GM23338 (cell line): ENCODE data around the gene OAS1. TPM values are rescaled to one million over a fixed set of nuclear protein-coding genes. Genes with fewer than 3 reads are reported as not detected.
A peak's percentile ranks its signal among the peaks of the same experiment; 100 is the strongest.

Experiments used
- ATAC-seq: fragments of 200-7000 bp; cut with Tn5 transposase; 3 replicates; pipeline ENCODE4 v1.9.1; 2020
- DNase-seq: peaks from one replicate; pipeline ENCODE4 v3.0.0-alpha.2; 2015; ENCODE audit warnings: low spot score
- H2AFZ ChIP-seq: fragments of 200-600 bp; sonication (generic); 2 replicates; pipeline ENCODE4 v1.8.0; 2016; ENCODE audit warnings: antibody characterized with exemption, mild to moderate bottlenecking, moderate library complexity
- H3F3A ChIP-seq: fragments of 200-600 bp; sonication (generic); replicated peaks from 2 replicates; pipeline ENCODE4 v1.8.0; 2017; ENCODE audit warnings: antibody characterized with exemption, mixed run types, low read depth
- H3K27ac ChIP-seq: fragments of 200-600 bp; sonication (generic); 2 replicates; pipeline ENCODE4 v1.6.1; 2016; ENCODE audit warnings: low read depth
- H3K27me3 ChIP-seq: fragments of 200-600 bp; sonication (generic); 2 replicates; pipeline ENCODE4 v1.8.0; 2016; ENCODE audit warnings: mild to moderate bottlenecking, mixed run types, moderate library complexity; ENCODE audit not compliant: insufficient read depth
- H3K36me3 ChIP-seq: fragments of 200-600 bp; sonication (generic); 2 replicates; pipeline ENCODE4 v1.8.0; 2016; ENCODE audit warnings: mild to moderate bottlenecking; ENCODE audit not compliant: insufficient read depth
- H3K4me1 ChIP-seq: fragments of 200-600 bp; sonication (generic); 2 replicates; pipeline ENCODE4 v1.8.0; 2016; ENCODE audit warnings: mild to moderate bottlenecking, moderate library complexity; ENCODE audit not compliant: insufficient read depth
- H3K4me2 ChIP-seq: fragments of 200-600 bp; sonication (generic); 2 replicates; pipeline ENCODE4 v1.7.1; 2017; ENCODE audit warnings: mixed run types
- H3K4me3 ChIP-seq: fragments of 200-600 bp; sonication (generic); 2 replicates; pipeline ENCODE4 v1.6.1; 2016; ENCODE audit warnings: mixed run types
- H3K79me2 ChIP-seq: fragments of 200-600 bp; sonication (generic); replicated peaks from 2 replicates; pipeline ENCODE4 v1.8.0; 2017; ENCODE audit warnings: mild to moderate bottlenecking; ENCODE audit not compliant: insufficient read depth
- H3K9me2 ChIP-seq: fragments of 200-600 bp; sonication (generic); 2 replicates; pipeline ENCODE4 v1.8.0; 2017; ENCODE audit not compliant: insufficient read depth
- H4K20me1 ChIP-seq: fragments of 200-600 bp; sonication (generic); replicated peaks from 2 replicates; pipeline ENCODE4 v1.8.0; 2017; ENCODE audit warnings: mild to moderate bottlenecking; ENCODE audit not compliant: insufficient read depth
- H3K27ac Mint-ChIP-seq: 2 replicates; pipeline ENCODE4 v1.8.0; 2020; ENCODE audit warnings: inconsistent platforms, mild to moderate bottlenecking, moderate library complexity, mixed read lengths
- H3K27me3 Mint-ChIP-seq: 3 replicates; pipeline ENCODE4 v1.8.0; 2022; ENCODE audit warnings: low read depth, mild to moderate bottlenecking, moderate library complexity, mixed read lengths, inconsistent platforms; ENCODE audit not compliant: insufficient read depth, poor library complexity
- H3K36me3 Mint-ChIP-seq: 3 replicates; pipeline ENCODE4 v1.8.0; 2021; ENCODE audit warnings: low read depth, mild to moderate bottlenecking, inconsistent platforms, moderate library complexity, mixed read lengths
- H3K4me1 Mint-ChIP-seq: 3 replicates; pipeline ENCODE4 v1.8.0; 2020; ENCODE audit warnings: mild to moderate bottlenecking, inconsistent platforms, mixed read lengths
- H3K4me3 Mint-ChIP-seq: 3 replicates; pipeline ENCODE4 v1.8.0; 2021; ENCODE audit warnings: moderate library complexity, mild to moderate bottlenecking, inconsistent platforms, mixed read lengths
- H3K9me3 Mint-ChIP-seq: 3 replicates; pipeline ENCODE4 v1.8.0; 2020; ENCODE audit warnings: moderate library complexity, mild to moderate bottlenecking, inconsistent platforms, mixed read lengths
- CREB1 ChIP-seq: fragments of 250-450 bp; sonication (Bioruptor Pico); IDR thresholded peaks from 2 replicates; pipeline ENCODE4 v1.5.0; 2020; ENCODE audit warnings: low read depth, mild to moderate bottlenecking, moderate library complexity
- CTCF ChIP-seq, 2 experiments: fragments of 200-600 bp in 1 of 2; sonication (generic) in 1 of 2; conservative IDR thresholded peaks; 2 replicates each; pipeline versions ENCODE4 v1.5.1 to v1.6.1; 2016 to 2017; ENCODE audit warnings: antibody characterized with exemption in 2 of 2, low read depth in 2 of 2, mild to moderate bottlenecking in 2 of 2, moderate library complexity in 1 of 2
- ETS1 ChIP-seq: IDR thresholded peaks from 2 replicates; pipeline ENCODE4 v1.6.1; 2016; ENCODE audit warnings: antibody characterized with exemption
- EZH2 ChIP-seq: fragments of 200-600 bp; sonication (generic); IDR thresholded peaks from one replicate; pipeline ENCODE4 v1.8.0; 2017; ENCODE audit warnings: antibody characterized with exemption, mild to moderate bottlenecking, low read depth; ENCODE audit not compliant: unreplicated experiment
- EZH2phosphoT487 ChIP-seq: fragments of 200-600 bp; sonication (generic); IDR thresholded peaks from one replicate; pipeline ENCODE4 v1.8.1; 2018; ENCODE audit warnings: antibody characterized with exemption; ENCODE audit not compliant: unreplicated experiment
- JUNB ChIP-seq: IDR thresholded peaks from one replicate; pipeline ENCODE4 v1.6.1; 2016; ENCODE audit warnings: antibody characterized with exemption; ENCODE audit not compliant: unreplicated experiment
- NANOG ChIP-seq: IDR thresholded peaks from 2 replicates; pipeline ENCODE4 v1.6.1; 2016; ENCODE audit warnings: antibody characterized with exemption, borderline replicate concordance
- POLR2AphosphoS5 ChIP-seq: IDR thresholded peaks from 2 replicates; pipeline ENCODE4 v1.6.1; 2016; ENCODE audit warnings: antibody characterized with exemption, low read depth
- STAT1 ChIP-seq: IDR thresholded peaks from one replicate; pipeline ENCODE4 v1.6.1; 2016; ENCODE audit warnings: antibody characterized with exemption; ENCODE audit not compliant: unreplicated experiment
- ZNF114 ChIP-seq: fragments of 250-450 bp; sonication (Bioruptor Pico); IDR thresholded peaks from 2 replicates; pipeline ENCODE4 v1.5.0; 2020; ENCODE audit warnings: mild to moderate bottlenecking, moderate library complexity
- ZNF331 ChIP-seq: fragments of 250-450 bp; sonication (Bioruptor Pico); IDR thresholded peaks from 2 replicates; pipeline ENCODE4 v1.5.0; 2020; ENCODE audit warnings: low read depth, mild to moderate bottlenecking, moderate library complexity
- ZNF462 ChIP-seq: fragments of 250-450 bp; sonication (Bioruptor Pico); IDR thresholded peaks from 2 replicates; pipeline ENCODE4 v1.5.0; 2020; ENCODE audit warnings: mild to moderate bottlenecking, moderate library complexity
- polyA plus RNA-seq: library from polyadenylated mRNA; unstranded; fragments of >200 nt; fragmentation: Nextera tagmentation; extraction: Ambion mirVana; gene quantifications from 2 replicates; pipeline ENCODE4 v1.2.1, GENCODE V29; 2016
- total RNA-seq: library from RNA; depleted of rRNA; stranded (reverse); fragments of >200 nt; shearing (Covaris generic); gene quantifications from 2 replicates; pipeline ENCODE4 v1.2.3, GENCODE V29; 2014
- TF ChIP-seq, protein P1 (sequence below): IDR thresholded peaks from one replicate; pipeline ENCODE4 v1.6.1; 2018; ENCODE audit warnings: antibody characterized with exemption; ENCODE audit not compliant: unreplicated experiment

Gene OAS1
- total and polyA plus RNA-seq, 2 experiments from 2014 or later: not detected

DNA sequence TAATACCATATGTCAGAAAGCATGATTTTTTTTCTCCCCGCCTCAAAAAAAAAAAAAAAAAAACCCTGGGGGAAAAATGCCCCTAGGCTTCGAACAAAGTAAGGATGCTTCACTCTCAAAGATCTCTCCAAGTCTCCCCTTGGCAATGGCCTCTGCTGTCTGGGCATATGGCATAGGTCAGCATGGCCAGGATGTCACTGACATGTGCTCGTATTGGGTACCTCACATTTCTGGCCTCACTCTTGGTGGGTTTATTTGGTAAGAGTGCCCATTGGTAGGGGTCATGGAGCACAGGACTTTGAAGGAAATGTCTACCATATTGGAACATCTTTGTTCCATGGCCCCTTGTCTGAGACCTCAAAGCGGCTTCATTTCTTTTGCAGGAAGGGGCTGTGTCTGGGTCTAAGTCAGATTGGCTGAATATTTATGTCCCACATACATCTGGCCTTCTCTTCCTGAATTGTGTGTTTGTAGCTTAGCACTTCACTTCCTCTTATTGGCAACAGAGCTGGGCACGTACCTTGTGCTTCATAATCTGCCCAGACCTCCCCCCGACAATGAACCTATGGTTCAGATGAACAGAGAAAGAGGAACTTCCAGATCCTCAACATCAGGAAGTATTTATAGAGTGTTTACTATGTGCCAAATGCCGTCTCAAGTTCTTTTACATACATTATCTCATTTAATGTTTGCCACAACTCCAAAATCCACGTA, 36.3 kb upstream of the OAS1 start:
- DNase-seq (no peak), ATAC-seq (no peak)
- no peaks in the 10 kb centered on the region for H3K4me1 ChIP-seq
- Mint-ChIP-seq H3K9me3 (no peaks in the 10 kb centered on the region), H3K27me3 (peaks cover 7% of the 10 kb centered on the region), H3K27ac (no peak overlapping the region), H3K4me1 (no peaks in the 10 kb centered on the region), H3K4me3 (no peak overlapping the region), H3K36me3 (no peaks in the 10 kb centered on the region)
- TF ChIP-seq EZH2 (no peak), NANOG (no peak), CTCF (conservative IDR thresholded peaks at IDR 0.05; ENCODE audit: low read depth in 2 of 2) (no peak), ETS1 (no peak), ZNF114 (CRISPR knock-in tag) (no peak), ZNF331 (CRISPR knock-in tag) (no peak), JUNB (no peak), STAT1 (no peak), CREB1 (CRISPR knock-in tag) (no peak), POLR2AphosphoS5 (no peak), ZNF462 (CRISPR knock-in tag) (no peak), EZH2phosphoT487 (no peak)
- TF ChIP-seq, protein P1, sequence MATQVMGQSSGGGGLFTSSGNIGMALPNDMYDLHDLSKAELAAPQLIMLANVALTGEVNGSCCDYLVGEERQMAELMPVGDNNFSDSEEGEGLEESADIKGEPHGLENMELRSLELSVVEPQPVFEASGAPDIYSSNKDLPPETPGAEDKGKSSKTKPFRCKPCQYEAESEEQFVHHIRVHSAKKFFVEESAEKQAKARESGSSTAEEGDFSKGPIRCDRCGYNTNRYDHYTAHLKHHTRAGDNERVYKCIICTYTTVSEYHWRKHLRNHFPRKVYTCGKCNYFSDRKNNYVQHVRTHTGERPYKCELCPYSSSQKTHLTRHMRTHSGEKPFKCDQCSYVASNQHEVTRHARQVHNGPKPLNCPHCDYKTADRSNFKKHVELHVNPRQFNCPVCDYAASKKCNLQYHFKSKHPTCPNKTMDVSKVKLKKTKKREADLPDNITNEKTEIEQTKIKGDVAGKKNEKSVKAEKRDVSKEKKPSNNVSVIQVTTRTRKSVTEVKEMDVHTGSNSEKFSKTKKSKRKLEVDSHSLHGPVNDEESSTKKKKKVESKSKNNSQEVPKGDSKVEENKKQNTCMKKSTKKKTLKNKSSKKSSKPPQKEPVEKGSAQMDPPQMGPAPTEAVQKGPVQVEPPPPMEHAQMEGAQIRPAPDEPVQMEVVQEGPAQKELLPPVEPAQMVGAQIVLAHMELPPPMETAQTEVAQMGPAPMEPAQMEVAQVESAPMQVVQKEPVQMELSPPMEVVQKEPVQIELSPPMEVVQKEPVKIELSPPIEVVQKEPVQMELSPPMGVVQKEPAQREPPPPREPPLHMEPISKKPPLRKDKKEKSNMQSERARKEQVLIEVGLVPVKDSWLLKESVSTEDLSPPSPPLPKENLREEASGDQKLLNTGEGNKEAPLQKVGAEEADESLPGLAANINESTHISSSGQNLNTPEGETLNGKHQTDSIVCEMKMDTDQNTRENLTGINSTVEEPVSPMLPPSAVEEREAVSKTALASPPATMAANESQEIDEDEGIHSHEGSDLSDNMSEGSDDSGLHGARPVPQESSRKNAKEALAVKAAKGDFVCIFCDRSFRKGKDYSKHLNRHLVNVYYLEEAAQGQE: no peak
- 0 out of 2 replicates have a peak overlapping the region, but pooled peaks have one; percentile 32 for H2AFZ ChIP-seq
- no peak overlapping the region for H3K4me2 ChIP-seq
- H3F3A ChIP-seq: no peaks in the 10 kb centered on the region
- no peaks in the 10 kb centered on the region for H3K36me3 ChIP-seq
- H3K4me3 ChIP-seq: no peak overlapping the region
- H3K79me2 ChIP-seq: no peaks in the 10 kb centered on the region
- H3K9me2 ChIP-seq: no peaks in the 10 kb centered on the region; the same call in 1 of the 2 replicates
- H3K27ac ChIP-seq: no peak overlapping the region
- no peaks in the 10 kb centered on the region for H3K27me3 ChIP-seq
- peaks cover 3% of the 10 kb centered on the region; the same call in 1 of the 2 replicates for H4K20me1 ChIP-seq
